OCI-LY7 (cell line): ENCODE data around the gene VCX3B. TPM values are rescaled to one million over a fixed set of nuclear protein-coding genes. Genes with fewer than 3 reads are reported as not detected.
"Not testable (repeated sequence)": the region's sequence is repeated elsewhere in the genome, so short reads cannot be mapped to it uniquely, and the experiment has no call there.

Experiments
- BruUV-seq: library from RNA; stranded (reverse); fragments of 400-500 nt; replicated peaks from 2 replicates; lab custom pipeline; 2021; lab: Mats Ljungman, UMichigan
- CTCF ChIA-PET: fragments of 300-600 bp; sonication (Branson Sonifier 250); formaldehyde crosslinking; loops from one replicate; lab custom pipeline; 2022; ENCODE audit warnings: antibody characterized with exemption; ENCODE audit not compliant: unreplicated experiment; lab: Charles Lee
- POLR2A ChIA-PET: fragments of 300-600 bp; sonication (Branson Sonifier 250); formaldehyde crosslinking; loops from one replicate; lab custom pipeline; 2022; ENCODE audit warnings: antibody characterized with exemption; lab: Charles Lee
- DNase-seq: peaks from one replicate; pipeline ENCODE4 v3.0.0-alpha.2; 2015; ENCODE audit warnings: low spot score
- H2AFZ ChIP-seq: fragments of 200-600 bp; sonication (generic), shearing (Covaris generic); 2 replicates; pipeline ENCODE4 v1.6.1; 2014; ENCODE audit warnings: mild to moderate bottlenecking, antibody characterized with exemption, low read length, moderate library complexity
- H3K27ac ChIP-seq: fragments of 200-600 bp; sonication (generic); 2 replicates; pipeline ENCODE4 v1.5.1; 2014; ENCODE audit warnings: mixed run types, low read depth, mild to moderate bottlenecking, moderate library complexity, low read length, inconsistent platforms; ENCODE audit not compliant: poor library complexity, severe bottlenecking
- H3K36me3 ChIP-seq: fragments of 200-600 bp; sonication (generic); 2 replicates; pipeline ENCODE4 v1.6.1; 2014; ENCODE audit warnings: mild to moderate bottlenecking, antibody characterized with exemption, low read length, moderate library complexity, mixed read lengths; ENCODE audit not compliant: insufficient read depth
- H3K4me1 ChIP-seq: fragments of 200-600 bp; sonication (generic); 2 replicates; pipeline ENCODE4 v1.5.1; 2014; ENCODE audit warnings: mild to moderate bottlenecking, low read length; ENCODE audit not compliant: insufficient read depth, poor library complexity, severe bottlenecking
- H3K4me2 ChIP-seq: fragments of 200-600 bp; sonication (generic); 2 replicates; pipeline ENCODE4 v1.6.1; 2014; ENCODE audit warnings: mild to moderate bottlenecking, low read length
- H3K4me3 ChIP-seq: fragments of 200-600 bp; sonication (generic); 2 replicates; pipeline ENCODE4 v1.5.1; 2014; ENCODE audit warnings: mild to moderate bottlenecking, low read depth, low read length; ENCODE audit not compliant: poor library complexity, severe bottlenecking
- H3K79me2 ChIP-seq: fragments of 200-600 bp; sonication (generic); 2 replicates; pipeline ENCODE4 v1.6.1; 2016; ENCODE audit warnings: low read depth, mild to moderate bottlenecking, low read length, moderate library complexity, mixed read lengths; ENCODE audit not compliant: insufficient read depth
- H3K9me2 ChIP-seq: fragments of 200-600 bp; sonication (generic); 2 replicates; pipeline ENCODE4 v1.6.1; 2016; ENCODE audit warnings: mild to moderate bottlenecking, low read length, mixed read lengths; ENCODE audit not compliant: insufficient read depth
- H3K9me3 ChIP-seq: fragments of 200-600 bp; sonication (generic); 2 replicates; pipeline ENCODE4 v1.6.1; 2014; ENCODE audit warnings: mild to moderate bottlenecking, mixed run types, low read length, mixed read lengths
- H4K20me1 ChIP-seq: fragments of 200-600 bp; sonication (generic); 2 replicates; pipeline ENCODE4 v1.6.1; 2014; ENCODE audit warnings: mild to moderate bottlenecking, antibody characterized with exemption, low read length, moderate library complexity, mixed read lengths; ENCODE audit not compliant: insufficient read depth
- CTCF ChIP-seq: fragments of 200-600 bp; sonication (generic); conservative IDR thresholded peaks from 2 replicates; pipeline ENCODE4 v1.5.1; 2014; ENCODE audit warnings: mild to moderate bottlenecking, antibody characterized with exemption, low read length, moderate library complexity, mixed read lengths
- EZH2phosphoT487 ChIP-seq: fragments of 200-600 bp; sonication (generic); IDR thresholded peaks from 2 replicates; pipeline ENCODE4 v1.6.1; 2018; ENCODE audit warnings: low read depth, borderline replicate concordance, mild to moderate bottlenecking, mixed run types, antibody characterized with exemption, low read length, moderate library complexity, mixed read lengths
- intact Hi-C: fragments of 100-400 bp; cut with micrococcal nuclease; formaldehyde crosslinking; loops from one replicate; pipeline ENCODE4 v1.10.0; 2022; ENCODE audit not compliant: unreplicated experiment
- total RNA-seq, 2 experiments: library from RNA; depleted of rRNA in 1 of 2; stranded (reverse); fragments of >200 nt in 1 of 2; shearing (Covaris generic) in 1 of 2; gene quantifications; 2 replicates each; pipeline ENCODE4 v1.2.3, GENCODE V29; 2014 to 2022

VCX3B gene
- total RNA-seq, 2 experiments from 2014 or later = 1.3 TPM; not detected in 1

- no peak overlapping the region for H3K27ac ChIP-seq
- no peaks in the 10 kb centered on the region for H3K9me3 ChIP-seq
- no TSS peak for BruUV-seq
- no peaks in the 10 kb centered on the region for H3K79me2 ChIP-seq
- no peaks in the 10 kb centered on the region for H3K4me1 ChIP-seq
- ChIA-PET POLR2A (no interaction called here), CTCF (no interaction called here)
- intact Hi-C loops = no loop called here
- H2AFZ ChIP-seq = no peak overlapping the region
- no peaks in the 10 kb centered on the region for H4K20me1 ChIP-seq
- H3K4me3 ChIP-seq = no peak overlapping the region
- TF ChIP-seq CTCF = no peak
- no peak for TF ChIP-seq EZH2phosphoT487
- H3K9me2 ChIP-seq = no peaks in the 10 kb centered on the region
- no peaks in the 10 kb centered on the region for H3K36me3 ChIP-seq
- no peak for DNase-seq
- no peak overlapping the region for H3K4me2 ChIP-seq
These were observed 31.2 kb upstream of the VCX3B start for GRCh38 chrX:8433109-8434062.

GRCh38 chrX:8447368-8447767, 17.3 kb upstream of the VCX3B start:
- no peak overlapping the region for H3K4me3 ChIP-seq
- H3K36me3 ChIP-seq = no peaks in the 10 kb centered on the region
- no peaks in the 10 kb centered on the region for H3K79me2 ChIP-seq
- no TSS peak for BruUV-seq
- no peaks in the 10 kb centered on the region for H3K4me1 ChIP-seq
- no peak overlapping the region for H3K27ac ChIP-seq
- no peak for TF ChIP-seq EZH2phosphoT487
- TF ChIP-seq CTCF = no peak
- no peak overlapping the region for H2AFZ ChIP-seq
- no peak overlapping the region for H3K4me2 ChIP-seq
- no peak for DNase-seq
- H4K20me1 ChIP-seq = no peaks in the 10 kb centered on the region
- intact Hi-C loops = no loop called here
- no peaks in the 10 kb centered on the region for H3K9me2 ChIP-seq
- H3K9me3 ChIP-seq = no peaks in the 10 kb centered on the region
- ChIA-PET POLR2A (no interaction called here), CTCF (no interaction called here)

- H3K27ac ChIP-seq, H4K20me1 ChIP-seq, H3K9me2 ChIP-seq, H3K4me3 ChIP-seq, DNase-seq, H3K36me3 ChIP-seq, H3K4me1 ChIP-seq, H3K4me2 ChIP-seq, H3K9me3 ChIP-seq, CTCF ChIA-PET, H3K79me2 ChIP-seq, BruUV-seq, H2AFZ ChIP-seq, POLR2A ChIA-PET, intact Hi-C loops: not testable (repeated sequence)
These were observed 12.3 kb upstream of the VCX3B start for GRCh38 chrX:8452343-8452742.
